GM21447 (cell line): ENCODE data around the gene CCDC141.

Experiments
- ATAC-seq: cut with Tn5 transposase; IDR thresholded peaks from one replicate; pipeline ENCODE4 v1.9.1; 2021; ENCODE audit not compliant: unreplicated experiment

Gene CCDC141

DNA sequence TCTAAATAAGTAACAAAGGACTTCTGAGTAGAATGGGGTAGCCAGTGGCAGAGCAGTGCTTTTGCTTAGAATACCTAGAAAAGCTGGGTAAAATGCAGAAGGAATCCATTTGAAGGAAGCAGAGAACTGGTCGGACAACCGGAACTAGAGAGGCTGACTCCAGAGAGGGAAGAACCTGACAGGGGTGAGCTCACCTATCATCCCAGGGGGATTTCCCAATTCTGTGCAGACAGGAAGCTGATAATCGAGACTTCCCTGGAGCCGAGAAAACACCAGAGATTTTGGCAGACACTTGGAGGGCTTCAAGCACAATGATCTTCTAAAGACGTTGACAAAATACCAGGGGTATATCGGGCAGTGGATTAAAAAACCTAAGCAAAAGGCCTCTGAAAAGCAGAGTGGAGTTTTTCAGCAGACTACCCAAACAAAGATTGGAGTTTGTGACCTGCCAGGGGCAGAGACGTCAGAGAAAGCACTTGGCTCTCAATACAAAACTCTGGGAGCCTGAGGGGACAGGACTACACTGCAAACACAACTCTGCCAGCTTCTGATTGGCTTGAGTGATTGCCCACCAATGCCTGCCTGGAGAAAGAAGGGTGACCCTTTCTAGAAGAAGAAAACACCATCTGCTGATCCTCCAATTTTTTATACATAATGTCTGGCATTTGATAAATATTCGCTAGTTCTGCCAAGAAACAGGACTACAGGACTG, 175.3 kb downstream of the CCDC141 start:
- no peak for ATAC-seq

DNA sequence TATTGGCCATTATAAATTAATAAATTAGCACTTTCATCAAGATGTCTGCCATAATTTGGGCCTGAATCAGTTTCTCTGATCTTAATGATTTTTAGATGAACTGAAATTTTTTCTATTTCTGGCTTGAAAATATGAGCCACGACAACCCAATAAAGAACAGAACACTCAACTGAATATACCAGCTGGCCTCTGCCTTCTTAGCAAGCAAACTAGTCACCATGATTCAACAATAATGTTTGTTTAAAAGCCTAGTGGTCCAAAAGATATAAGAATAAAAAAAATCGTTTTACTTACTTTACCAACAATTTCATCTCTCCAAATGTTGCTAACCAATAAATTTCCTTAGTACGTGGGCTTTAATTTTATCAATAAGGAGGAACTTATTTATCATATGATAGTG, 176.0 kb downstream of the CCDC141 start:
- ATAC-seq: no peak

DNA sequence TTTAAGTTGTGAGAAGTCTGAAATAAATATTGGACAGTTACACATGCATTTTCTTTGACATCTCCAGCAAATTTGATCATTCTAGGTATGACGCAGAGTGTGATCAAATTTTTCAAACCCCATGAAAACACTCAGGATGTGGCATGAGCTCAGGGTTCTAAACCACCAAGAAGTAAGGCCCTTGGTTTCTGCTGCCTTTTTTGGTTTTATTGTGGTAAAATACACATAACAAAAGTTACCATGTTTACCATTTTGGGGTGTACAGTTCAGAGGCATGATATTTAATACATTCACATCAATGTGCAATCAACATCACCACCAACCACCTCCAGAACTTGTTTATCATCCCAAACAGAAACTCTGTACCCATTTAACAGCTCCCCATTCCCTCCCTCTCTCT, 178.4 kb downstream of the CCDC141 start:
- no peak for ATAC-seq

DNA sequence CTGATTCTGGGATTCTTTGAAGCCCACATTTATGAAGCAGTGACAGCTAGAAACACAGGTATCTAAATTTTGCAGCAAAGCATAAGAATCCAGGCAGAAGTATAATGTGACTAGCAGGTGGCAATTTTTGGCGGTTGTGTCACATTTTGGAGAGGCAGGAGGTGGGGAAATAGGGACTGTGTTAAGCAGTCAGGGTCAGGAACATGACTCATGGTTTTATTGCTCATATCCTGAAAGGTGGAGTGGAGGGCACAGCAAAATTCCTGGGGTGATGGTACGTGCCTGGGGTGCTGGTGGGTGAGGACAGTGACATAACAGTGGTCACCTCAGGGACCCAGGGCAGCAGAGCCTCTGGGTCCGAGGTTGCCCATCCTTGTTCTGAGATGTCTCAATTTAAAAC, 179.2 kb downstream of the CCDC141 start:
- ATAC-seq: no peak

DNA sequence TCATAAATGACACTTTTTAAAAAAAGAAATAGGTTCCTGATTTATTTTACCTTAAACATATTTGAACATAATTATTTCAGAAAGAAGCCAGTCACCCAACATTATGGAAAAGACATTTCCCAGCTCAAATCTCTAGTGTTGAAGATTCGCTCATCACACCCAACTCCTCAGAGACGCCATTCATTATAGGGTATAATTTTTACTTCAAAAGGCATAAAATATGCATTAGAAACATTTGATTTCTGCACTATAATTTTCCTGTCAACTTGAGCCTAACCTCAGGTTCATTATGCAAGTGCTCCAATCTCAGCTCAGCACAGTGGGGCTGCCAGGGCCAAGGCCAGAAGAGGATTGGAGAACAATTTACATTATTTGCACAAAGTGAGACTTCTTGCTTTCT, 183.9 kb downstream of the CCDC141 start:
- no peak for ATAC-seq

DNA sequence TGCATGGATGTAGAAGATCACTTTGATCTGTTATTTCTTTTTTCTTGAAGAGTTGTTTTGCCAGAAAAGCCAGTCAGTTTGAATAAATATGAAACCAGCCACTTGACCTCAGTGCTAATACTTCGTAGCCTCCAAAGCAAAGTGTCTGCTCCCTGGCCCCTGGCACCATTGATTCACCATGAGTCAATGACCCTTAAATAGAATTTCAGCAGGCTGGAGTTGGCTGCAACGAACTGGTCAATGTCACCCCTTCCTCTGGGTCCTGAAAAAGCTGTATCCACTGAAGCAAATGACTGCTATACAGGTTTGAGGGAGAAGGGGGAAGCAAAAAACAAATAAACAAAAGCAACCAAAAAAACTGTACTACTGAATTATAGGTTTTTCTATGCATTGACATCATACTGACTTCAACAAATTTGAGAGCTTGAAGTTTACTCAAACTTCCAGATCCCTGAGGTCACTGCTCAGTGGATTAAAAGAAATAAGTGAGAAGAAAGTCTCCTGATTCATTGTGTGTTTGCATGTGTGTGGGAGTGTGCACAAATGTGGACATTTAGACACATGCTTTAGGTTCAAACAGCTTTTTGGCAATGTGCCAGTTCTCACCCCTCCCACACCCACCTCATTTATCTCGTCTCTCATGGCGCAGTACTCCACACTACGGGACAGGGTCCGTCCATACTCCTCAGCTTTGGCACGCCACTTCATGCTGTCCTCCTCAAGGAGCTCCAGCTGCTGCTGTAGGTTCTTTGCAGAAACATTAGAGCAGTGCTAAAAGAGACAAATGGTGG, 184.6 kb downstream of the CCDC141 start:
- no peak for ATAC-seq

DNA sequence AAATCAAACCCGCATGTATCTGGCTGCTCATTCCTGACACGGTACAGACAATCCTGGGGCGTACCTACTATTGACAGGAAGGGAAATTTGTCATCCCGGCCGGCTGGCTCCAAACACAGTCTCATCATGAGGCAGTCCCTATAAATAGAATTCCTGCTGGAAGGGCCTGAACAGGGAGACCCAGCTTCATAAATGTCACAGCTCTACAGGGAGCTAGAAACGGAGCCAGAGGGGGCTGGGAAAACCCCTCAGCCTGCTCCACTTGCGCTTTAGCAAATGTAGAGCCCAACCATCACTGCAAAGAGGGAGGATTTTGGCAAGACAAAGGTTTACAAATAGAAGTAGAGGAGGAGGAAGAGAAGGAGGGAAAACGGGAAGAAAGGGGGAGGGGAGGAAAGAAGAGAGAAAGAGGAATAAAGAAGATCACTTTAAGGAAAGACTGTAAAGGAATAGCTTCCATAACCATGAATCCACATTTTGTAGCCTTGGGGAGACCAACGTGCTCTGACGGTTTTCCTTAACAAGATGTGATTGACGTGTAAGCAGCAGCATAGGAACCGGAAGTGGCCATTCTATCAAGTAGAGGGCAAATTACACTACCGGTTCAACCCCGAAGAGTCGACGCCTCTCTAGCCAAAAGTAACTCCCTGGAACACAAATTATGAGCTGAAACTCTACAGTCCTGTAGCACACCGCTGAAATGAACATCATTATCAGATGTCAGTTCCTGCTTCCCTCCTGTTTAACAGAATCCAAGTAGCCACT, 185.9 kb downstream of the CCDC141 start:
- ATAC-seq: no peak

DNA sequence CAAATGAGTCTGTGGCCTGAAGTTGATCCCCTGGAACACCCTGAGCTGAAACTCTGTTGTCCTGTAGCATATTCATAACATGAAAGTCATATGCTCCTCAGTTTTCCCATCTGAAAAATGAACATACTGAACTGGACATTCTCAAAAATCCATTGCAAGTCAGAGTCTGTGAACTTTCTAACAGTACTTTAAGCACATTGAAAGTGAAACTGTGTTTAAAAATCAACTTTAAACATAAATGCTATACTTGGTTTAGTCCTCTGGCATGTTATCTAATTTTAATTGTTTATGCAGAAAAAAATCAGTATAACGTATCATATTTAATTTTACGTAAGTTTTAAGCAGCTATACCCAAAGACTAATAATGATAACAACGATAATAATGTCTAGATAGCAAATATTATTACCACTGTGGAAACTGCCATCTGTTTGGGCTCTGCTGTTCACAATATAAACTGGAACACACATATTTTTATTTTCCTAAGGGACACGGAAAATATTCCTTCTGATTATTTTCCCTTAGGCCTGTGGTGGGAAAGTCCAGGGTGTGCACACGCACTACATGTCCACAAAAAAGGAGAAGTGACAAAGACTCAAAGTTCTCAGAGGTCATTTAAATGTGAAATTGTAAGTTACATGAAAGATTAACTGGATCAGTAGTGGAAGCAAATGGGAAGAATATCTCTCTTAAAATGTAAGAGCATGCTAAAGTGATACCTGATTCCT, 186.6 kb downstream of the CCDC141 start:
- no peak for ATAC-seq

DNA sequence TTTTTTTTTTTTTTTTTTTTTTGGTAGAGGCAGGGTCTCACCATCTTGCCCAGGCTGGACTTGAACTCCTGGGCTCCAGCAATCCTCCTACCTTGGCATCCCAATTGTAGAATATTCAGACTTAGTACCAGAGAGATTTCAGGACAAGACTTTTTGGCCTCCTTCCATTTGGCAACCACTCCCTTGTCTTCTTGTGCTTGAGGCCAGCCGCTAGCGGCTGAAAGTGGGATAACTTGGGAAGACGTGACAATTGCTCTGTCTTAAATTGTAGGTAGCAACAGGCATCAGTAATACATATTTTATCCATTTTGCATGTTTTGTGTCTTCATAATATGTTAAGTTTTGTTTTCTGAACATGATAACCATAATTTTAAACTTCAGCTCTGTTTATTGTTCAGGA, 189.4 kb downstream of the CCDC141 start:
- no peak for ATAC-seq

DNA sequence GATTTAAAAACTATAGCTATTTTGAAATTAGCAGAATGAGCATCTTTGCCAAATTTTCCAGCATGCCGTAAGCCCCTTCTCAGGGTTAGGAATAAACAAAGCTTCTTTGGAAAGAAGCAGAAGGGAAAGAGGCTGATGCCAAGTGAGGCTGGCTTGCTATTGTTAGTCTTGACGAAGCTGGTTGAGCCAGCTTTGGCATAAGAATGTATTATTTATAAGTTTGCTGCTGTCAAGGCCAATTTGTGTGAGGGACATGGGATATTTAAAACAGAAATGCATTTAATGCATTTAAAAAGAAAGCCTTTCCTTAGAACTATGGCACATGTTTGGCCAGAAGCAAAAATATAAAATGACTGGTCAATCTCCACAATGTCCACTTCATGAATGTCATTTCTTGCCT, 190.2 kb downstream of the CCDC141 start:
- no peak for ATAC-seq

DNA sequence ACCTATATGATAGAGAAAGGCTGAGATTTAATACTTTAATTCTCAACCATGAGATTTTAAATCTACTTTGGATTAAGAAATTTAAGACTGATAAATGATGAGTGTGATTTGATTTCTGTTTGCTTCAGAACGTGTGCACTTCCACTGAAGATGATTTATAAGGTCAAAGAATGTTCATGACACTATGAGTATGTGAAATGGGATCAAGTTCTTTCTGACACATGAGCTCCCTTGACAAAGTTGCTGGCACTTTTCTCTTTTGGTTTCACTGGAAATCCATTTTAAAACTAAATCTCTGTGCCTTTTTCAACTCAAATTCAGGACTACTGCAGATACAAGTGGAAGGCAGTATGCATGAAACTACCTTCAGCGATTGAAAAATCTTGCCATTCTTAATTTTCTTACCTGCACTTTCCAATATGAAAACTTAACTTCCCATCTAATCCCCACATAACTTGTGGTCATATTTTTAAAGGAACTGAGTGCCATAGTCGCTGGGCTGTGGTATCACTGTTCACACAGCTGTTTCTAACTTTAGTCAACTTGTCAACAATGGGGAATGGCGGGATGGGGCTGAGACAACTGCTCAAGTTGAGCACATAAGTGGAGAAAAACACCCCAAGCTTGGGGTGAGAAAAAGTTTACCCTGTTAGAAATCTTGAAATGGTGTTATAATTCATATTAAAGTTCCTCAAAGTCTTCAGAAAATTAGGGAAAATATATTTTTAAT, 190.9 kb downstream of the CCDC141 start:
- ATAC-seq: no peak

DNA sequence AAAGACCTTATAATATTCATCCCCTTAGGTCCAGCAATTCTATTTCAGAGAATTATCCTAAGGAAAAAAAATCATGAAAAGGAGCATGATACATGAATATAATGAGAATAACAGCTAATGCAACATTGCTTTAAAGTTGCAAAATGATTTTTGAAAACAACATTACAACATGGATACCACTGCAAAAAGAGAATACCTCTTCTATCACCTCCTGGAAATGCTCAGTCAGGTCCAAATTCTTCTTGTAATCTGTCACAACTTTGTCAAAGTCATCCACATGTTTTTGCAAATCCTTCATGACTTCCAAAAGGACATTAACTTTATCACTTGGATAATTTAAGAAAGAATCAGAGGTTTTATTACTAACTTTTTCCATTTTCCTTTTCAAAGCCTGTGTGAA, 194.8 kb downstream of the CCDC141 start:
- no peak for ATAC-seq

DNA sequence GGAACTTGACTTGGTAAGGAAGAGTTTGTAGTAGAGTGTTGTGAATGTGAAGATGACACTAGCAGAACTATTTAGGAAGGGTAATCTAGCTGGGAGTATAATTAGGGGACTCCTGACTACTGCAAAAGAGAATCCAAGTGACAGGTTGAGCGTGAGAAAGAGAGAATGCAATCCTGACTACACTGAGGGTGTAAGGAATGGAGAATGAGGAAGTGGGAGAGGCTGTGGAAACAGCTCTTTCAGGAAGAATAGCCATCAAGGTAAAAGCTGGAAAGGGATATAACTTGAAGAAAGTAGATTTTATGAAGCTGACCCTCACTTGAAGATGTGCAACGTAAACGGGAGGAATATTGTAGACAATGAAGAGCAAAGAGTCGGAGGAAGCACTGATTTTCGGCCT, 201.6 kb downstream of the CCDC141 start:
- ATAC-seq: no peak

DNA sequence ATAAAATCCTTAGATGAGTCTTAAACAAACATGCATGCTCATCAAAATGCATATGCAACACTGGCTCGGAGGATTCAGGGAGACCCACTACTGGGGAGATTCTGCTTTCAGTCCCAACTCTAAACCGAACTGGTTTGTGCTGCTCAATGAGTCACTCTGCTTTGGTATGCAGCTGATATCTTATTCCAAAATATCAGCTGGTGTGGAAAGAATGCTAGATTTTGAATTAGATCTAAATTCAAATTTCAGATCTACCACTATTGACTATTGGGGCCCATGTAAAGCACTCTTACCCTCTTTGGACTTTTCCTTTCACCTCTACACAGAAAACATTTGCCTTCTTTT, 203.5 kb downstream of the CCDC141 start:
- no peak for ATAC-seq

DNA sequence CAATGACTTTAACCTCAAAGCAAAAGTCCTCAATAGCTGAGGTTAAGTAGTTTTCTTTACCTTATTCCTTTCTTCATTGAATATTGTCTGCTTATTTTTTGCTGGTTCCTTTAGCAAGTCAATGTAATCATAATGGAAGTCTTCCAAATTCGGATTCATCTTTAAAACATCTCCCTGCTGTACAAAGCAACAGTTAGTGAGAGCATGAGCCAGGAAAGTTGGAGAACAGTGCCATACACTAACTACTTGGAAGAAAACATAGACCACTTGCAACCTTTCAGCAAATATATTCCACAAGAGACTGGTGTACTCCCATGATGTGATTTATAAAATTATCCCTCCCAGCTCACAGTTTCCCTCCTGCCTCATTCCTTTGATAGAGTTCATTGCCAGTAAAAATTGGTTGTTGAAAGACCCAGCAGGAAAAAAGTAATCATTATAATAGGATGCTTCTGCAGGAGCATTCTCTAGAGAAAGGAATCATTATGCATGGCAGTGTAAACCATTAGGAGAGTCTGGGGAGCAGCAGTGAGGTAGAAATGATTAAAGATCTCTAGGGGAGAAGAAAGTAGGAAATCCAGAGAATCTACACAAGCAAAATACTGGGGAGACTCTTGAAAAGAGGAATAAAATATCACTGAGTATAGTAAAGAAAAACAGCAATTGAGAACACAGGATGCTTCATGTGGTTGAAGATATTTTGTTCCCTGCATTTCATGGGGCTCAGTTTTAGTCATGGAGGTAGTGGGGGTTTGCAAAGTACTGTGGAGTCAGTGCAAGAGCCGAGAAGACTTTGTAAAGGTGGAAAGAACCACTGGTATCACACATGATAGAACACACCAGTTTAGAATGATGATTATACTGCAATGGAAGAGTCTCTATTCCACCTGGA, 204.1 kb downstream of the CCDC141 start:
- ATAC-seq: no peak

DNA sequence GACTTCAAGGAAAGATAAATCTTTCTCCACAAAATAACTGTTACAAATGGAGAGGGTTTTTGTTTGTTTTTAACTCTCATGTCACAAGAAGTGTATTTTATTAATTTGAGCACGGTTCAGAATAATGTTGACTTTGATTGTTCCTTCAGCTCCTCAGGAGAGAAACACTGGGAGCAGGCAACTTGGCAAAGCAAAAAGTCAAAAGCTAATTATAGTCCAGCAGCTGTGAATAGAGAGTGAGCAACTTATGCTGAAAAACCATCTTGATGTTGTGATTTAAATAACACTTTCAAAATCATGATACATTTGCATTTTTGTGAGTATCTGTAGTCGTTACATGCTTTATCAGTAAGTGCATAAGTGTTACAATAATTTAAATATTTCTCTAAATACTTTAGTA, 205.2 kb downstream of the CCDC141 start:
- no peak for ATAC-seq

DNA sequence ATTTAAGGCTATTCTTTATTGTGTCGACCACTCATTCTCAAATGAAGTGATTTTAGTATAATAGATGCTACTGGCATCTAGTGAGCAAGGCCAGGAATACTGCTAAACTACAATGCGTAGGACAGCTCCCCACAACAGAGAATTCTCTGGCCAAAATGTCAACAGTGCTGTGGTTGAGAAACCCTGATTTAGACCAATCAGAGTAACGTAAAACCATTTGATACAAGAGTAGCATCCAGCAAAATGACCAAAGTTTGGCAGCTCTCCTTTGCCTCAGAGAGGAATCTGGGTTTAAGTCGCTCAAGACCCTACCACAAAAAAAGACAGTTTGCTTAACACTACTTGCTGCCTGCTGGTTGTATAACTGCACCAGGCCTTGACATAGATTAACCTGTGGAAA, 205.7 kb downstream of the CCDC141 start:
- no peak for ATAC-seq

DNA sequence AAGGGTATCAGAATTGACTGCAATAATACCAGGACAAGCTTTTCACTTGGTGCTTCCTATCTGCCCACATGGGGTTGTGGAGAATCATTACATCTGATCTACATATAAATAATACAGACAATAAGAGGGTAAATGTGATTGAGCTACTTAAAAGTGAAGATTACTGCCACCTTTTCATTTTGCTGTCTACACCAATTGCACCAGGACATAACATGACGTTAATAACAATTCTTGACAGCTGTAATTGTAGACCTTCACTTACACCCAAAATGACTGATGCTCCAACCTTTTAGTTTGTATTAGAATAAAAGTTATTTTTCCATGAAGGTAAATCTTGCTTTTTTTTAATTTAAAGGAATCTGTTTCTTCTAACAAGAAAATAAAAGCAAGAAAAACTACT, 206.2 kb downstream of the CCDC141 start:
- no peak for ATAC-seq

DNA sequence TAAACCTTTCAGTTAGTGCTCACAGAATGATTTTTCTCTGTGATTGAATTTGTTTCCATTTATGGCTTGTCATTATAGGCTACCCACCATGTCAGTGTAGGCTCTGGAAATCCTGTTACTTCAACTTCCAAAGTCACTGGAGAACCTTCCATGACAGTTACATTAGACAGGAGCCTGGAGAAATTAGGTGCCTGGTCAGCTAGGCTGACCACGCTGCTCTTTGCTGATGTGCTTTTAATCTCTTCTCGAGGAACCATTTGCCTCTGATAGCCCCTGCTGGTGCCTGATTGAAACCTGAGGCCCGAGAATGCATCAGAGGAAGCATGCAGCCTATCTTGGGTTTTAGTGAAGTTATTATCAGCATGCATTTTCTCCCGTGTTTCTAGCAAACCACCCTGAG, 213.1 kb downstream of the CCDC141 start:
- no peak for ATAC-seq

DNA sequence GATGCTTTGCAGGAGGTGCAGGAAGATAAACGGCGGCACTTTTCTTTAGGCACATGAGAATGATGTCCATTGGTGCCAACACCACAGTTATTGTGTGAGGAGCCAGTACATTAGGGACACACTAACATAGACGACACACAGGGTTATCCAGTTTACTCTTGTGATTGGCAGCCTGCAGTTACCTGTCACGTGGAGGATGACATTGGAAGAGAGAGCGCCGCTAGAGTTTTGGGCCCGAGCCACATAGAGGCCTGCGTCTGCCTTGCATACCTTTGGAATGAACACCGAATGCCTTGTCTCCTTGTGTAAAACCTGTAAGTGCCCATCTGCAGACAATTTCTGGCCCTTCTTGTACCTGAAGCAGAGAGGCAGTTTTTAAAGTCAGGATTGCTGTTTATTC, 215.9 kb downstream of the CCDC141 start:
- no peak for ATAC-seq
